ENCODE data around the gene CDK4.
"Not testable (repeated sequence)": the region's sequence is repeated elsewhere in the genome, so short reads cannot be mapped to it uniquely, and the experiment has no call there.

The CDK4 gene

DNA sequence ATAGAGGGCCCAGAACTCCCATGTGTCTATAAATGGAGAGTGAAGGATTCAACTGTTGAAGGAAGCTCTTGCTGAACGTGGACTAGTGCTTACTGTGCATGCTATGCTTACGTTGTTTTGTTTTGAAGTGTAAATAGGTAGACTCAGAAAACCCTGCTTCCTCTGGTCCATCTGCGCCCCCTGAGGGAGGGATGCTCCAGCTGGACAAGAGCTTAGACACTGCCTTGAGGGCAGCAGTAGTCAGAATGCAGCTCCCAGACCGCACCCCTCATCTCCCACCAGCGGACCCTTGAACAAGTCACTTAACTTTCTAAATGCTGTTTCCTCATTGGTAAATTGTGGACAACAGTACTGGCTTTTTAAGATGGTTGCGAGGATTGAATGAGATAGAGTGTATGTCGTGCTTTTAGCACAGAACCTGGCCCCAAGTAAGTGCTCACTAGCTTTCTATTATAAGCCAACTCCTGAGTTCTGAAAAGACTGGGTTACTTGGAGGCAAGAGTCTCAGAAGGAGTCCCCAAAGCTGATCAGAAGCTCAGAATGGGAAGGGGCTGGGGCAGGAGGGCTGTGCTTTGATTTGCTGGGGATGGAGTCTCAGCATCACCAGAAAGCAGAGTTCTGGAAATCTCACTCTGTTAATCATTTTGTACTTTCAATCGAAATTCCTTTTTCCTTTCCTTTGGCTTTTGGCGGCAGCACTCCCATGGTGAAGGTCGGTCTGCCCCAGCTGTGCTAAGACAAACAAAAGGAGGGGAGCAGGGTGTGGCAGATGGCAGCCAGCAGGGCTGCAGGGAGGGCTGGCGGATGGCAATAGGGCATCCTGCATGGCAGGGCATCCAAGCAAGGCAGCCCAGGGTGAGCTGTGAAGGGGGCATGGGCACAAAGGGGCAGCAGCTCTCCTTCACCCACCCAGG lies 29.1 kb downstream of the CDK4 start:
- DNase-seq = no peak

DNA sequence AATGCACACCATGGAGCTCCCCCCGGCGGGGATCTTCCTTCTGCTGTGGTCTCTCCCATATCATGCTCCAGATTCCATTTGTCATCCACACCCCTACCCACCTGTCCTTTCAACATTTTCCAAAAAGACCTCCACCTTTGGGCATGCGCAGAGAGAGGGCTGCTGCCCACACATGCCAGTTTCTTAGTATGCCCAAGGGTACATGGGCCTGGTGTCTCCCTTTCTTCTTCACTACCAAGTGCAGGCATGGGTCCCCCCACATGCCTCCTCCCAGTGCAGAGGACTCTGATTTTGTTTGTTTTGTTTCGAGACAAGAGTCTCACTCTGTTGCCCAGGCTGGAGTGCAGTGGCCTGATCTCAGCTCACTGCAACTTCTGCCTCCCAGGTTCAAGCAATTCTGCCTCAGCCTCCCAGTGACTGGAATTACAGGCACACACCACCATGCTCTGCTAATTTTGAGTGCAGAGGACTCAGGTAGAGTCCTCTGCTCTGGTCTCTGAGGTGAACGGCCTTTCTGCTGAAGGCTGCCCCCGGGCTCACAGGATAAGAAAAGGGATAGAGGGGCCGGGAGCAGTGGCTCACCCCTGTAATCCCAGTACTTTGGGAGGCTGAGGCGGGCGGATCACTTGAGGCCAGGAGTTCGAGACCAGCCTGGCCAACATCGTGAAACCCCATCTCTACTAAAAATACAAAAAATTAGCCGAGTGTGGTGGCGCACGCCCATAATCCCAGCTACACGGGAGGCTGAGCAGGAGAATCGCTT lies 30.1 kb downstream of the CDK4 start:
- DNase-seq = not testable (repeated sequence)

DNA sequence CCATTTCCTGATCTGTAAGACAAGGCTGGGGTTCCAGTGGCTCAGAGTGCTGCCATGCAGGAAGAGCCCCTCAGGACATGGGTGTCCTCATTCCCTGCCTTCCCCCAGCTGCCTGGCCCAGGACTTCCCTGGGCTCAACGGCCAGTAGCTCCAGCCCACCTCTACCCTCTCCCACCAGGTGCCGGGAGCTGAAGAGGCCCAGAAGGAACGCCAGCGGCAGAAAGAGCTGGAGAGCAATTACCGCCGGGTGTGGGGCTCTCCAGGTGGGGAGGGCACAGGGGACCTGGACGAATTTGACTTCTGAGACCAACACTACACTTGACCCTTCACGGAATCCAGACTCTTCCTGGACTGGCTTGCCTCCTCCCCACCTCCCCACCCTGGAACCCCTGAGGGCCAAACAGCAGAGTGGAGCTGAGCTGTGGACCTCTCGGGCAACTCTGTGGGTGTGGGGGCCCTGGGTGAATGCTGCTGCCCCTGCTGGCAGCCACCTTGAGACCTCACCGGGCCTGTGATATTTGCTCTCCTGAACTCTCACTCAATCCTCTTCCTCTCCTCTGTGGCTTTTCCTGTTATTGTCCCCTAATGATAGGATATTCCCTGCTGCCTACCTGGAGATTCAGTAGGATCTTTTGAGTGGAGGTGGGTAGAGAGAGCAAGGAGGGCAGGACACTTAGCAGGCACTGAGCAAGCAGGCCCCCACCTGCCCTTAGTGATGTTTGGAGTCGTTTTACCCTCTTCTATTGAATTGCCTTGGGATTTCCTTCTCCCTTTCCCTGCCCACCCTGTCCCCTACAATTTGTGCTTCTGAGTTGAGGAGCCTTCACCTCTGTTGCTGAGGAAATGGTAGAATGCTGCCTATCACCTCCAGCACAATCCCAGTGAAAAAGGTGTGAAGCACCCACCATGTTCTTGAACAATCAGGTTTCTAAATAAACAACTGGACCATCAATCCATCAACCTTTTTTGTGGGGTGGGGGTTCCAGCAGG lies 31.2 kb downstream of the CDK4 start:
- no peak for DNase-seq

DNA sequence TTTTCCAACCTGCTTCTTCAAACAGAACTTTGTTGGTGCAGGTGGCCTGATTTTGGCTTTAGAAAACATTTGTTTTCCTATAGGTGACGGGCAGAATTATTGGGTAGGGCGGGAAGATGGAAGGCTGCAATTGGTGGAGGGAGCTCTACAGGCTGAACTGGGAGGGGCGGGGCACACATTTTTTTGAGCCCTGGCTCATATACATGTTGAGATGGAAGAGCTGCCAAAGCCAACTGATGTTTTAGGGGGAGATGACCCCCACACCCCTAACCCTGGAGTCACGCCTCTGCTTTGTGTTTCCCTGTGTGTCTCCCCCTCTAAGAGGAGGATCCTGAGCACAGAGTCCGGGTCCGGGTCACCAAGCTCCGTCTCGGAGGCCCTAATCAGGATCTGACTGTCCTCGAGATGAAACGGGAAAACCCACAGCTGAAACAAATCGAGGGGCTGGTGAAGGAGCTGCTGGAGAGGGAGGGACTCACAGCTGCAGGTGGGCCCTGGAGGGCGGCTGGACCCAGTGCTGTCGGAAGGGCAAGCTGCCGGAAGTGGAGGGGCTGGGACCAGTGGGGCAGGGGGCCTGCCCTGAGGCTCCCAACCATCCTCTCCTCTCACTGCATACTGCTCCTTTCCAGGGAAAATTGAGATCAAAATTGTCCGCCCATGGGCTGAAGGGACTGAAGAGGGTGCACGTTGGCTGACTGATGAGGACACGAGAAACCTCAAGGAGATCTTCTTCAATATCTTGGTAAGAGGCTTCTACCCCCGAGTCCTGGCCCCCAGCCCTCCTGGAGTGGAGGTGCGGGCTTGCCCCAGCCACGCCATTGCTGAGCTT lies 32.1 kb downstream of the CDK4 start:
- DNase-seq = no peak

DNA sequence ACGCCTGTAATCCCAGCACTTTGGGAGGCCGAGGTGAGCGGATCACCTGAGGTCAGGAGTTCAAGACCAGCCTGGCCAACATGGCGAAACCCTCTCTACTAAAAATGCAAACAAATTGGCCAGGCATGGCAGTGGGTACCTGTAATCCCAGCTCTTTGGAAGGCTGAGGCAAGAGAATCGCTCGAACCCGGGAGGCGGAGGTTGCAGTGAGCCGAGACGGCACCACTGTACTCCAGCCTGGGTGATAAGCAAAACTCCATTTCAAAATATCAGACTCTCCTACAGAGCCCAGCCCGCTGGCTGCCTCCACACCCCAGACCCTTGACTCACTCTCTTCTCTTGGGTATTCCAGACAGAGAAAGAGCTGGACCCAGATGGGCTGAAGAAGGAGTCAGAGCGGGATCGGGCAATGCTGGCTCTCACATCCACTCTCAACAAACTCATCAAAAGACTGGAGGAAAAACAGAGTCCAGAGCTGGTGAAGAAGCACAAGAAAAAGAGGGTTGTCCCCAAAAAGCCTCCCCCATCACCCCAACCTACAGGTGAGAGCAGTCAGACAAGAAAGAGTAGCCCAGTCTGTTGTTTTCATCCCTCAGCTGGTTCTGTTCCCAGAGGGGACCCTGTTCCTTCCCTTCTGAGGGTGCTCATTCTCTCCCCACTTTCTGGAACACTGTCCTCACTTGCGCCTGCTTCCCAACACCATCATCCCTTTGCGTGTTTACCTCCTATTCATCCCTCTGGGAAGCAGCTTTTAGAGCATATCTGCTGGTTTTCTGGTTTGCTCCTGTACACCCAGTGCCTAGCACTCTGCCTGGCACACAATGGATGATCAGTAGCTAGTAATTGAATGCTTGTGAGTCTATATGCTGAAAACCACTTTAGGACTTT lies 33.2 kb downstream of the CDK4 start:
- no peak for DNase-seq

DNA sequence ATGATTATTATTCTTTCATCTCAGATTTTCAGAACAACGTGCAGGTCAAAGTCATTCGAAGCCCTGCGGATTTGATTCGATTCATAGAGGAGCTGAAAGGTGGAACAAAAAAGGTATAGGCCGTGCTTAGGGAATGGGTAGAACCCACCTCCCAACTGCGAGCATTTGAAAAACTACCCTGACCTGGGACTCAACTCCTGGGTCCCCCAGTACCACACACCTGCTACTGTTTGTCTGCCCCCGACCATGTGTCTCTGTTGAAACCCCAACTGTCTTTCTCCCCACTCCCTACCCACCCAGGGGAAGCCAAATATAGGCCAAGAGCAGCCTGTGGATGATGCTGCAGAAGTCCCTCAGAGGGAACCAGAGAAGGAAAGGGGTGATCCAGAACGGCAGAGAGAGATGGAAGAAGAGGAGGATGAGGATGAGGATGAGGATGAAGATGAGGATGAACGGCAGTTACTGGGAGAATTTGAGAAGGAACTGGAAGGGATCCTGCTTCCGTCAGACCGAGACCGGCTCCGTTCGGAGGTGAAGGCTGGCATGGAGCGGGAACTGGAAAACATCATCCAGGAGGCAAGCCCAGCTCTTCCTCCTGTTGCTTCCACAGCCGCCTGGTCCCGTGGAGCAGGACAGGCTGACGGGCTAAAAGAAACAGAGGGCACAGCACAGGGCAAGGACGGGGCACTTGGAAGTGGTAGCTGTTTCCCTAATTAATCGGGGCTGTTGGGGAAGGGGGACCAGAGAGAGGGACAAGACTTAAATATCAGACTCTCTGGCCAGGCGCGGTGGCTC lies 34.1 kb downstream of the CDK4 start:
- DNase-seq = no peak

DNA sequence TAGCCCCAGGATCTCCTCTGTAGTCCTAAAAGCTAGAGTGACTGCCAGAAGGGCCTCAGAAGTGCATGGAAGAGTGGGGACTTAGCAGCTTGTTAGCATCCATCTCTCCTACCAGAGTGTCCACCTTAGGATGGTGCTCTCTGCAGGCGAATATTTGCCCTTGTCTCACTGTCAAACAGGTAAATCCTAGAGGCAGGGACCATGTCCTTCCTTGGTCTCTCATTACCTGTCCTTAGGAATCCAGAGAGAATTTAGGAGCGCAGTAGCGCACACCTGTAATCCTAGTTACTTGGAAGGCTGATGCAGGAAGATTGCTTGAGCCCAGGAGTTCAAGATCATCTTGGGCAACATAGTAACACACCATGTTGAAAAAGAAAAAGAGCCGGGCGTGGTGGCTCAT lies 35.0 kb downstream of the CDK4 start:
- DNase-seq = no peak

DNA sequence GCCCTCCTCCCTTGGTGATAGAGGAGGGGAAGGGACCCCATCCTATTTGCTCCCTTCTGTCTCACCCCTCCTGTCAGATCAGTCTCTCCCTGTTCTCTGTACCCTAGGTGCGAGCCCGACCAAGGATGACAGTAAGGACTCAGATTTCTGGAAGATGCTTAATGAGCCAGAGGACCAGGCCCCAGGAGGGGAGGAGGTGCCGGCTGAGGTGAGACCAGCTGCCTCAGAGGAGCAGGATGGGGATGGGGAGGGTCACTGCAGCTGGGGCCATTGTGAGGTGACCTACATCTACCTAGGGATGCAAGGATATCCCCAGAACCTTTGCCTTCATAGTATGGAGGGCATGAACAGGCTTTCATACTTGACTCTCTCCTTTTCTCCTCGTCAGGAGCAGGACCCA lies 35.8 kb downstream of the CDK4 start:
- no peak for DNase-seq

DNA sequence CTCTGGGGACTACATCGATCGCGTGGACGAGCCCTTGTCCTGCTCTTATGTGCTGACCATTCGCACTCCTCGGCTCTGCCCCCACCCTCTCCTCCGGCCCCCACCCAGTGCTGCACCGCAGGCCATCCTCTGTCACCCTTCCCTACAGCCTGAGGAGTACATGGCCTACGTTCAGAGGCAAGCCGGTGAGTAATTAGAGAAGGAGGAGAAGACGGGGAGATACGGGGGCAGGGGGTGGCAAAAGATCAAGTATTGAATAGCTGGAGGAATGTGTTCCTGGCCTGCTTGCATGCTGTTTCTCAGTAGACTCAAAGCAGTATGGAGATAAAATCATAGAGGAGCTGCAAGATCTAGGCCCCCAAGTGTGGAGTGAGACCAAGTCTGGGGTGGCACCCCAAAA lies 36.3 kb downstream of the CDK4 start:
- no peak for DNase-seq

DNA sequence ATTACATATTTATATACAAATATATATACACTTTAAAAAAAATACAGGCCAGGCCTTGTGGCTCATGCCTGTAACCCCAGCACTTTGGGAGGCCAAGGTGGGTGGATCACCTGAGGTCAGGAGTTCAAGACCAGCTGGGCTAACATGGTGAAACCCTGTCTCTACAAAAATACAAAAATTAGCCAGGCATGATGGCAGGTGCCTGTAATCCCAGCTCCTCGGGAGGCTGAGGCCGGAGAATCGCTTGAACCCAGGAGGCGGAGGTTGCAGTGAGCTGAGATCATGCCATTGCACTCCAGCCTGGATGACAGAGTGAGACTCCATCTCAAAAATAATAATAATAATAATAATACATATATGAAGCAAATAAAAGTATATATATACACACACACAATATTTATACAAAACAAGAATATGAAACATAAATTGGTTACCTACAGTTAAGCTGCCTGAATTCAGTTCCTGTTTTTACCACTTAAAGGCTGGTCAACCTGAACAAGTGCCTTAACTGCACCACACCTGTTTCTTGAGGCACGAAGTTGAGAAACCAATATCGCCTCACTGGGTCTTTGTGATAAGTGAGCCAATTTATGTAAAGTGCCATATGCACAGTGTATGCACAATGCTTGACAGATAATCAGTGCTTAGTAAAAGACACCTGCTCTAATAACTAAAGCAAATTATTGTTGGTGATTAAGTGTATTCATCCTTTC lies 36.9 kb downstream of the CDK4 start:
- not testable (repeated sequence) for DNase-seq

DNA sequence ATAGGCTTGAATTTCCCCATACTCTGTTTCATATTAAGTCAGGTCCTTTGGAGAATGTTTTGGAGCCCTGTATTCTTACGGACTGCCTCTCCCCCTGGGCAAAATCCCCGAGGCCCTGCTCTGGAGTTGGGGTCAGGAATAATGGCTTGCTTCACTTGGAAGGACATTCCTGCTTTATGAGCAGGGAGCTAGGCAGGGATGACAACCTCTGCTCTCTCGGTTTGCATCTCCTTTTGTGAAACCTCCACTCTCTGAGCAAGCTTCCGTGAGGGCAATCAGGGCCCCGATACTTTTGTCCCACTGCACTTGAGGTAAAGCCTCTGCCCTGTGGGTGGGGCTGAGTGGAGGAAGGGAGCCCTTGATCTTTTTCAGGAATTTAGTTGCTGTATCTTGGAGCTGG lies 38.9 kb downstream of the CDK4 start:
- DNase-seq = no peak

DNA sequence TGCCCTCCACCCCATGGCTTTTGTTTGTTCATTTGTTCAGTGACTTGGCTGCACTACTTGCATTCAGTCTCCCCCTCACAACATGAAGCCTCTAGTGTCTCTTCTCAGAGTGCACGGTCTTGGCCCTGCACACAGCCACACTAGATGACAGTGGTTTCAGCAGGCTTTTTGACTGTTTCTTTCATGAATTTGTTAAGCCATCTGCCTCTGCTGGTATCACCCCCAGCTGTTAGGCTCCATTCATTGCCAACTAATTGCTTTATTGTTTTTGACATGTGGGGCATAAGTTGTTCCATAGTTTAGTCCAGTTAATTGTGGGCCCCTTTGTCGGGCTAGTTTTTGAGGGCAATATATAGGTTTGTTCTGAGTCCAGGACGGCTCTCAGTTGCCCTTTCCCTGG lies 39.4 kb downstream of the CDK4 start:
- DNase-seq = no peak

DNA sequence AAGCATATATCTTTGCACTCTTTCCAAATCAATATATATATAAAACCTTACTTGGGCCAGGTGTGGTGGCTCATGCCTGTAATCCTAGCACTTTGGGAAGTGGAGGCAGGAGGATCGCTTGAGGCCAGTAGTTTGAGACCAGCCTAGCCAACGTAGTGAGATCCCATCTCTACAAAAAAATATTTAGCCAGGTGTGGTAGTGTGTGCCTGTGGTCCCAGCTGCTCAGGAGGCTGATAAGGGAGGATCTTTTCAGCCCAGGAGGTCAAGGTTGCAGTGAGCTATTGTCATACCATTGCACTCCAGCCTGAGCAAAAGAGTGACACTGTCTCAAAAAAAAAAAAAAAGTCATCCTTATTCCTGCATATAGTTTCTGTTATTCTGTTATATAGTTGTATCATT lies 43.8 kb downstream of the CDK4 start:
- DNase-seq = no peak

DNA sequence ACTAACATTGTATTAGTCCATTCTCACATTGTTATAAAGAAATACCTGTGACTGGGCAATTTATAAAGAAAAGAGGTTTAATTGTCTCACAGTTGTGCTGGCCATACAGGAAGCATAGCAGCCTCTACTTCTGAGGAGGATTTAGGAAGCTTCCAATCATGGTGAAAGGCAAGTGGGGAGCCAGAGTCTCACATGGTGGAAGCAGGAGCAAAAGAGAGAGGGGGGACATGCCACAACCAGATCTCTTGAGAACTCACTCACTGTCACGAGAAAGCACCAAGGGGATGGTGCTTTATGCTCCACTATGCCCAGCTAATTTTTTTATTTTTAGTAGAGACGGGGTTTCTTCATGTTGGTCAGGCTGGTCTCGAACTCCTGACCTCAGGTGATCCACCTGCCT lies 44.9 kb downstream of the CDK4 start:
- no peak for DNase-seq

DNA sequence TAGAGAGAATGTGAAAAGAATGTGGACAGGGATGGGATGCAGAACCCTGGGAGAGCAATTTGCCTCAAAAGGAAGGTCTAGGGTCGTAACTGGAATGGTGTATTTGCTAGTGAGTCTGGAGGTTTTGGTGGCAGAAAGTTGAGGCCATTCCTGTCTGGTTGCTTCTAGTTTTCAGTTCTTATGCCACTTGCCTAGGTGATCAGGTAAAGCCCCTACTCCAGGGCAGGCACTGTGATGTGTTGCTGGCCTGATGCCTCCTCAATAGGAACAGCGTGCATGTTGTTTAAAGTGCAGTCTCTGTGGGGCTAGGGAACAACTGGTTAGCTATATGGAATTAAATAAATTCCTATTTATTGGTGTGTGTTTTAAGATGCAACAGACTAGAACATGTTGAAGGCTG lies 51.8 kb downstream of the CDK4 start:
- no peak for DNase-seq

DNA sequence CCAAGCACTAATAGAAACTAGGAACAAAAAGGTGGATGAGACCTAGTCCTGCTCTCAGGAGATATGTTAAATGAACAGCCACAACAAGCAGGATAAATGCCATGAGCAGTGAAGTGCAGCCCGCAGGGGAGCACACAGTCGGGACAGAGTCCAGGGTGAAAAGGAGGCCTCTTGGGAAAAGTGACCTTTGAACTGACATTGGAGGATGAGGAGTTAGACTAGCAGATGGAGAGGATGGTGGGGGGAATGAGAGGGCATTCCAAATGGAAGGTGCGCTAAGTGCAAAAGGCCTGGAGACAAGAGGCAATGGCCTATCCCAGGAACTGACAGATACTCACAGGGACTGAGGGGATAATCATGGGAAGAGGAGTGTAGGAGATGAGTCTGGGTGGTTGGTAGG lies 53.7 kb downstream of the CDK4 start:
- no peak for DNase-seq

Data from bone marrow (tissue), 2 donors.